Heart left ventricle (tissue), 13 donors: Measurements from ENCODE around the gene CSMD2.

Experiments
- POLR2A ChIP-seq, 2 donors: fragments of 450-650 bp; IDR thresholded peaks; one replicate each; pipeline ENCODE4 v1.6.1; 2017; ENCODE audit warnings: antibody characterized with exemption in 2 of 2, mild to moderate bottlenecking in 2 of 2, moderate library complexity in 2 of 2
- TF ChIP-seq, protein P1 (sequence below), 12 donors: fragments of 200-600 bp; sonication (generic) in 4 of 12; IDR thresholded peaks; one replicate each; pipeline versions ENCODE4 v1.5.0 to v1.8.0; 2018 to 2022; ENCODE audit warnings: antibody characterized with exemption in 12 of 12, mild to moderate bottlenecking in 5 of 12
- donor health status: ischemic (EF 13 %, LVEDD 7.1; RV severe dilation, severe dysfunction).
- donor health status: DM: no; HTN: yes; CAD: no.
- donor health status: DM: no; HTN: no; CAD: no.
- donor health status: ischemic (EF 25% LVEDD 6.9; RV normal size, moderate dysfunction).
- donor health status: ischemic (EF 25% LVEDD 5.7; RV mildly dilated, moderate dysfunction).
- donor health status: ischemic (EF 35%, LVEDD 5.7; RV mildly dilated, moderate dysfunction).
- donor health status: nonischemic (EF 11% LVEDD 7.7; RV severe dilation, severe dysfunction).
- donor health status: DM: yes; HTN: yes; CAD: no.
- donor health status: PGD.
- donor health status: ischemic (EF 29% LVEDD 5.4; RV normal size, mild dysfunction).
- donor health status: nonischemic (EF 23%, LVEDD 6.1; RV moderate dilation, normal function).

GRCh38 chr1:34055818-34056217 lies 109.2 kb downstream of the CSMD2 start:
- TF ChIP-seq, protein P1, sequence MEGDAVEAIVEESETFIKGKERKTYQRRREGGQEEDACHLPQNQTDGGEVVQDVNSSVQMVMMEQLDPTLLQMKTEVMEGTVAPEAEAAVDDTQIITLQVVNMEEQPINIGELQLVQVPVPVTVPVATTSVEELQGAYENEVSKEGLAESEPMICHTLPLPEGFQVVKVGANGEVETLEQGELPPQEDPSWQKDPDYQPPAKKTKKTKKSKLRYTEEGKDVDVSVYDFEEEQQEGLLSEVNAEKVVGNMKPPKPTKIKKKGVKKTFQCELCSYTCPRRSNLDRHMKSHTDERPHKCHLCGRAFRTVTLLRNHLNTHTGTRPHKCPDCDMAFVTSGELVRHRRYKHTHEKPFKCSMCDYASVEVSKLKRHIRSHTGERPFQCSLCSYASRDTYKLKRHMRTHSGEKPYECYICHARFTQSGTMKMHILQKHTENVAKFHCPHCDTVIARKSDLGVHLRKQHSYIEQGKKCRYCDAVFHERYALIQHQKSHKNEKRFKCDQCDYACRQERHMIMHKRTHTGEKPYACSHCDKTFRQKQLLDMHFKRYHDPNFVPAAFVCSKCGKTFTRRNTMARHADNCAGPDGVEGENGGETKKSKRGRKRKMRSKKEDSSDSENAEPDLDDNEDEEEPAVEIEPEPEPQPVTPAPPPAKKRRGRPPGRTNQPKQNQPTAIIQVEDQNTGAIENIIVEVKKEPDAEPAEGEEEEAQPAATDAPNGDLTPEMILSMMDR (IDR thresholded peaks at IDR 0.05), result no peak
- TF ChIP-seq POLR2A (IDR thresholded peaks at IDR 0.05), result no peak
